DOHH2 (cell line): ENCODE data around the gene CLEC12A.

Experiments
- EZH2phosphoT487 ChIP-seq: fragments of 200-600 bp; sonication (generic); IDR thresholded peaks from 2 replicates; pipeline ENCODE4 v1.6.1; 2017; ENCODE audit warnings: borderline replicate concordance, mild to moderate bottlenecking, antibody characterized with exemption, low read length, moderate library complexity, mixed read lengths
- TF ChIP-seq, protein P1 (sequence below): fragments of 200-600 bp; sonication (generic); IDR thresholded peaks from one replicate; pipeline ENCODE4 v1.5.1; 2014; ENCODE audit warnings: antibody characterized with exemption, mild to moderate bottlenecking, low read depth, low read length; ENCODE audit not compliant: poor library complexity, severe bottlenecking

DNA sequence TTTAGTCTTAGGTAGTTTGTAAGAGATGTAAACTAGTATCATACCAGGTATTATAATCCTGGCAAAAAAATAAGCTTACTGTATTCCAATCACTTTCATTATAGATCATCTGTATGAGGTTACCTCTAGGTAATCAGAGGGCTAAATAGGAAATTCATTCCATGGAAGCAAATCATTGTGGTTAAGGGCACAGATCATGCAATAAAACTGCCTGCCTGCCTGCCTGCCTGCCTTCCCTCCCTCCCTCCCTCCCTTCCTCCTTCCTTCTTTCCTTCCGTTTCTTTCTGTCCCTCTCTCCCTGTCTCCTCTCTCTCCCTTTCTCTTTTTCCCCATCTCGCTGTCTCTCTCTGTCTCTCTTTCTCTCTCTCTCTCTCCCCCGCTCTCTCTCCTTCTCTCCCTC, 56.1 kb downstream of the CLEC12A start:
- TF ChIP-seq, protein P1, sequence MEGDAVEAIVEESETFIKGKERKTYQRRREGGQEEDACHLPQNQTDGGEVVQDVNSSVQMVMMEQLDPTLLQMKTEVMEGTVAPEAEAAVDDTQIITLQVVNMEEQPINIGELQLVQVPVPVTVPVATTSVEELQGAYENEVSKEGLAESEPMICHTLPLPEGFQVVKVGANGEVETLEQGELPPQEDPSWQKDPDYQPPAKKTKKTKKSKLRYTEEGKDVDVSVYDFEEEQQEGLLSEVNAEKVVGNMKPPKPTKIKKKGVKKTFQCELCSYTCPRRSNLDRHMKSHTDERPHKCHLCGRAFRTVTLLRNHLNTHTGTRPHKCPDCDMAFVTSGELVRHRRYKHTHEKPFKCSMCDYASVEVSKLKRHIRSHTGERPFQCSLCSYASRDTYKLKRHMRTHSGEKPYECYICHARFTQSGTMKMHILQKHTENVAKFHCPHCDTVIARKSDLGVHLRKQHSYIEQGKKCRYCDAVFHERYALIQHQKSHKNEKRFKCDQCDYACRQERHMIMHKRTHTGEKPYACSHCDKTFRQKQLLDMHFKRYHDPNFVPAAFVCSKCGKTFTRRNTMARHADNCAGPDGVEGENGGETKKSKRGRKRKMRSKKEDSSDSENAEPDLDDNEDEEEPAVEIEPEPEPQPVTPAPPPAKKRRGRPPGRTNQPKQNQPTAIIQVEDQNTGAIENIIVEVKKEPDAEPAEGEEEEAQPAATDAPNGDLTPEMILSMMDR = no peak
- TF ChIP-seq EZH2phosphoT487 = no peak
